NCI-H1048 (cell line): ENCODE data around the gene RSAD1.

Experiments
- DNase-seq: peaks from one replicate; lab custom pipeline; 2025; lab: John Stamatoyannopoulos, UW

Gene RSAD1

GRCh38 chr17:50478391-50479381 lies at the start of gene RSAD1:
Gene RSAD1, plus strand, starts transcription at chr17:50478860. Its CDS starts 25 bp downstream, at chr17:50478885.
- DNase-seq: peak; percentile 54

GRCh38 chr17:50429793-50430192 lies 48.9 kb upstream of the RSAD1 start:
- DNase-seq: no peak

- no peak for DNase-seq
These were observed 47.6 kb upstream of the RSAD1 start for GRCh38 chr17:50430821-50431618.

GRCh38 chr17:50432125-50432762 lies 46.4 kb upstream of the RSAD1 start:
- DNase-seq: no peak

GRCh38 chr17:50437409-50437808 lies 41.3 kb upstream of the RSAD1 start:
- DNase-seq: no peak

- no peak for DNase-seq
These were observed 39.7 kb upstream of the RSAD1 start for GRCh38 chr17:50439008-50439407.

GRCh38 chr17:50440172-50440837 lies 38.4 kb upstream of the RSAD1 start:
- no peak for DNase-seq

- DNase-seq: no peak
These were observed 37.5 kb upstream of the RSAD1 start for GRCh38 chr17:50440838-50441829.

GRCh38 chr17:50443505-50443974 lies 35.1 kb upstream of the RSAD1 start:
- DNase-seq: no peak

- DNase-seq: no peak
These were observed 33.6 kb upstream of the RSAD1 start for GRCh38 chr17:50444841-50445715.

GRCh38 chr17:50445730-50446325 lies 32.8 kb upstream of the RSAD1 start:
- no peak for DNase-seq

- no peak for DNase-seq
These were observed 30.6 kb upstream of the RSAD1 start for GRCh38 chr17:50447870-50448595.

GRCh38 chr17:50448643-50449042 lies 30.0 kb upstream of the RSAD1 start:
- no peak for DNase-seq

- DNase-seq: no peak
These were observed 26.6 kb upstream of the RSAD1 start for GRCh38 chr17:50451943-50452629.

- no peak for DNase-seq
These were observed 25.9 kb upstream of the RSAD1 start for GRCh38 chr17:50452630-50453300.

GRCh38 chr17:50453901-50454300 lies 24.8 kb upstream of the RSAD1 start:
- DNase-seq: no peak

- DNase-seq: no peak
These were observed 21.0 kb upstream of the RSAD1 start for GRCh38 chr17:50457621-50458020.
